ENCODE measurements around the gene CACNB3. TPM values are rescaled to one million over a fixed set of nuclear protein-coding genes. Genes with fewer than 3 reads are reported as not detected.
"Not testable (repeated sequence)": the region's sequence is repeated elsewhere in the genome, so short reads cannot be mapped to it uniquely, and the experiment has no call there.

CACNB3 gene
- total and polyA plus RNA-seq, 11 donors: 3.2 to 11.2 (median 5.3) TPM

DNA sequence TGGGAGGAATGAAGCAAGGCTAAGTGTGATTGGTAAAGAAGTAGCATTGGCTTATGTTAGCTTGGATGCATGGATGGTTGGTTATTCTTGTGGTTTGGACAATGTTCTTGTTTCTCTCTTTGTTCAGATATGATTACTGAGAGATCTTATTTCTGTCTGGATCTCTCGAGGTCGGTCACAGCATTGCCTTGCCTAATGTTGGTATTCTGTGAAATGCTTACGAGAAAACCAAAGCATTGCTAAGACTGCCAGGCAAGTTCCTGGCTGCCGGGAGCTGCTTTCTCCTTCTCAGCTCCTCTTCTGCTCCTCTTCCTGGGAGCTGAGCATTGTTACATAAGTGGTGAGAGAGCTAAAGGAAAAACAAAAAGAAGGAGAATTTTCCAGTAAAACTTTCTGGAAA, 54.8 kb downstream of the CACNB3 start:
- intact Hi-C loops (cut with DNase I): no loop called here
- Histone ChIP-seq H3K4me3 (no peak overlapping the region), H3K9me3 (no peaks in the 10 kb centered on the region), H3K27ac (no peak overlapping the region), H3K36me3 (no peaks in the 10 kb centered on the region), H3K4me1 (no peaks in the 10 kb centered on the region), H3K27me3 (no peaks in the 10 kb centered on the region)
- no peak for DNase-seq
- no peak for ATAC-seq
- 86 to 90% (median 88%) methylated on average over 4 of the region's 4 CpGs for WGBS, 4 donors
- TF ChIP-seq POLR2A (IDR thresholded peaks at IDR 0.05): no peak
- TF ChIP-seq, protein P1, sequence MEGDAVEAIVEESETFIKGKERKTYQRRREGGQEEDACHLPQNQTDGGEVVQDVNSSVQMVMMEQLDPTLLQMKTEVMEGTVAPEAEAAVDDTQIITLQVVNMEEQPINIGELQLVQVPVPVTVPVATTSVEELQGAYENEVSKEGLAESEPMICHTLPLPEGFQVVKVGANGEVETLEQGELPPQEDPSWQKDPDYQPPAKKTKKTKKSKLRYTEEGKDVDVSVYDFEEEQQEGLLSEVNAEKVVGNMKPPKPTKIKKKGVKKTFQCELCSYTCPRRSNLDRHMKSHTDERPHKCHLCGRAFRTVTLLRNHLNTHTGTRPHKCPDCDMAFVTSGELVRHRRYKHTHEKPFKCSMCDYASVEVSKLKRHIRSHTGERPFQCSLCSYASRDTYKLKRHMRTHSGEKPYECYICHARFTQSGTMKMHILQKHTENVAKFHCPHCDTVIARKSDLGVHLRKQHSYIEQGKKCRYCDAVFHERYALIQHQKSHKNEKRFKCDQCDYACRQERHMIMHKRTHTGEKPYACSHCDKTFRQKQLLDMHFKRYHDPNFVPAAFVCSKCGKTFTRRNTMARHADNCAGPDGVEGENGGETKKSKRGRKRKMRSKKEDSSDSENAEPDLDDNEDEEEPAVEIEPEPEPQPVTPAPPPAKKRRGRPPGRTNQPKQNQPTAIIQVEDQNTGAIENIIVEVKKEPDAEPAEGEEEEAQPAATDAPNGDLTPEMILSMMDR (IDR thresholded peaks at IDR 0.05): no peak

DNA sequence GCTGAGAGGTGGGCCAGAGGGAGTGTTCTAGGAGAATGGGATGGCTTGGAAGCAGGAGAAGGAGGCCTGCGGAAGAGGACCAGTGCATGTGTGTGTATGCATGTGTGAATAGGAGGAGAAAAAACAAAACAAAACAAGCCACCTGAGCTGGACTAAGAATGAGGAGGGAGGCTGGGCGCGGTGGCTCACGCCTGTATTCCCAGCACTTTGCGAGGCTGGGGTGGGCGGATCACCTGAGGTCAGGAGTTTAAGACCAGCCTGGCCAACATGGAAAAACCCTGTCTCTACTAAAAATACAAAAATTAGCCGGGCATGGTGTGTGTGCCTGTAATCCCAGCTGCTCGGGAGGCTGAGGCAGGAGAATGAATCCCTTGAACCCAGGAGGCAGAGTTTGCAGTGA, 55.2 kb downstream of the CACNB3 start:
- WGBS, 4 donors: 91 to 94% (median 91%) methylated on average over 8 of the region's 8 CpGs

DNA sequence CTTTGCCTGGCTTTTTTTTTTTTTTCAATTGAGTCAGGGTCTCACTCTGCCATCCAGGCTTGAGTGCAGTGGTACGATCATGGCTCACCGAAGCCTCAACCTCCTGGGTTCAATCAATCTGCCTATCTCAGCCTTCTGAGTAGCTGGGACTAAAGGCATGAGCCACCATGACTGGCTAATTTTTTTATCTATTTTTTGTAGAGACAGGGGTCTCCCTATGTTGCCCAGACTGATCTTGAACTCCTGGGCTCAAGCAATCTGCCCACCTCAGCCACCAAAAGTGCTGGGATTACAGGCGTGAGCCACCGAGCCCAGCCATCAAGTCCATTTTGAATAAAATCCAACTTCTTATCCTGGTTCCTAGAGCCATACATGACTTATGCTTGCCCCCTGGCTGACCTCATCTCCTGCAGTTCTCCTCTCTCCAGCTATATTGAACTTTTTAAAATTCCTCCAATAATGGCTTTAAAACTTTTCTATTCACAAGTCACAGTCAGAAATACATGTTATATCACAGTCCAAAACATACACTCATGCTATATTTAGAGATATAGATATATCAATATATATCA, 57.7 kb downstream of the CACNB3 start:
- intact Hi-C loops (cut with DNase I): no loop called here
- WGBS, 4 donors: 61 to 83% (median 68%) methylated on average over 4 of the region's 4 CpGs

More for the DNA sequence above, 55.2 kb downstream of the CACNB3 start:
- H3K36me3 ChIP-seq; H3K9me3 ChIP-seq; DNase-seq; H3K27me3 ChIP-seq; ATAC-seq; H3K4me1 ChIP-seq; H3K4me3 ChIP-seq; intact Hi-C loops (cut with DNase I); H3K27ac ChIP-seq: not testable (repeated sequence)

More for the DNA sequence above, 57.7 kb downstream of the CACNB3 start:
- Histone ChIP-seq H3K36me3 (no peaks in the 10 kb centered on the region), H3K9me3 (no peaks in the 10 kb centered on the region), H3K4me3 (no peak overlapping the region), H3K27ac (no peak overlapping the region), H3K27me3 (peaks cover 0 to 7% (median 0%) of the 10 kb centered on the region in 9 donors), H3K4me1 (peaks cover 0 to under 1% (median 0%) of the 10 kb centered on the region in 12 donors)
- ATAC-seq (no peak), DNase-seq (no peak)
- no peak for TF ChIP-seq POLR2A (IDR thresholded peaks at IDR 0.05)
- TF ChIP-seq, protein P1 (IDR thresholded peaks at IDR 0.05): no peak

Small RNAs within 50 kb of the gene (microRNA-seq; reads per million reads assigned to microRNA genes)
- 0 to 1.0 (median 0.29) reads per million in 4 donors for gene MIR4701

Other genes starting within 250 kb of the CACNB3 start
- gene LALBA, start 248.4 kb upstream of the CACNB3 start, total RNA-seq: not detected
- gene LALBA, start 248.4 kb upstream of the CACNB3 start, polyA plus RNA-seq: not detected
- gene KANSL2, start 136.3 kb upstream of the CACNB3 start, total RNA-seq: 10 to 100 TPM; 20.1 to 34.4 (median 24.0) TPM
- gene KANSL2, start 136.3 kb upstream of the CACNB3 start, polyA plus RNA-seq: 10 to 100 TPM; 22.1 to 35.6 TPM
- 10 to 100 TPM; 11.0 to 29.7 (median 18.1) TPM for gene CCNT1, start 101.8 kb upstream of the CACNB3 start, total RNA-seq
- 1 to 10 TPM; 2.4 to 5.4 TPM for gene CCNT1, start 101.8 kb upstream of the CACNB3 start, polyA plus RNA-seq
- gene ADCY6, start 29.4 kb upstream of the CACNB3 start, total RNA-seq: 100 to 1,000 TPM in 8 of 9 donors, 10 to 100 TPM in 1; 88.4 to 145 (median 106) TPM
- 10 to 100 TPM; 60.6 to 87.7 TPM for gene ADCY6, start 29.4 kb upstream of the CACNB3 start, polyA plus RNA-seq
- 10 to 100 TPM; 25.3 to 51.2 (median 35.8) TPM for gene DDX23, start 33.7 kb downstream of the CACNB3 start, total RNA-seq
- gene DDX23, start 33.7 kb downstream of the CACNB3 start, polyA plus RNA-seq: 10 to 100 TPM; 16.8 to 43.2 TPM
- 1 to 10 TPM in 2 of 9 donors, under 1 TPM in 5, not detected in 2; 0.35 to 1.5 (median 0.60) TPM for gene RND1, start 47.4 kb downstream of the CACNB3 start, total RNA-seq
- gene RND1, start 47.4 kb downstream of the CACNB3 start, polyA plus RNA-seq: under 1 TPM; 0.53 to 0.95 TPM
- 10 to 100 TPM in 2 of 9 donors, 1 to 10 TPM in 7; 1.6 to 26.0 (median 3.2) TPM for gene FKBP11, start 107.0 kb downstream of the CACNB3 start, total RNA-seq
- 10 to 100 TPM in 1 of 2 donors, 1 to 10 TPM in 1; 5.5 to 28.1 TPM for gene FKBP11, start 107.0 kb downstream of the CACNB3 start, polyA plus RNA-seq
- 100 to 1,000 TPM in 1 of 9 donors, 10 to 100 TPM in 8; 35.8 to 130 (median 54.0) TPM for gene ARF3, start 139.0 kb downstream of the CACNB3 start, total RNA-seq
- gene ARF3, start 139.0 kb downstream of the CACNB3 start, polyA plus RNA-seq: 10 to 100 TPM; 40.1 to 61.5 TPM
- gene WNT10B, start 153.2 kb downstream of the CACNB3 start, total RNA-seq: 1 to 10 TPM in 1 of 9 donors, under 1 TPM in 7, not detected in 1; 0.12 to 1.3 (median 0.22) TPM
- gene WNT10B, start 153.2 kb downstream of the CACNB3 start, polyA plus RNA-seq: under 1 TPM; 0.08 to 0.28 TPM
- under 1 TPM in 1 of 9 donors, not detected in 8; 0.29 TPM for gene WNT1, start 159.8 kb downstream of the CACNB3 start, total RNA-seq
- gene WNT1, start 159.8 kb downstream of the CACNB3 start, polyA plus RNA-seq: not detected
- gene DDN, start 180.9 kb downstream of the CACNB3 start, total RNA-seq: 1 to 10 TPM in 4 of 9 donors, under 1 TPM in 5; 0.40 to 2.8 (median 0.95) TPM
- under 1 TPM; 0.42 to 0.91 TPM for gene DDN, start 180.9 kb downstream of the CACNB3 start, polyA plus RNA-seq
- gene PRKAG1, start 200.3 kb downstream of the CACNB3 start, total RNA-seq: 100 to 1,000 TPM in 2 of 9 donors, 10 to 100 TPM in 7; 72.0 to 107 (median 98.6) TPM
- 10 to 100 TPM; 91.5 to 93.5 TPM for gene PRKAG1, start 200.3 kb downstream of the CACNB3 start, polyA plus RNA-seq
- gene KMT2D, start 242.3 kb downstream of the CACNB3 start, total RNA-seq: 10 to 100 TPM; 32.5 to 82.7 (median 55.6) TPM
- 10 to 100 TPM; 38.1 to 47.4 TPM for gene KMT2D, start 242.3 kb downstream of the CACNB3 start, polyA plus RNA-seq

All from heart left ventricle (tissue), 16 donors.